NOMO-1 treated with DMSO at 0.1 percent for 48 hours (cell line): ENCODE results near the gene ADGRL3.

ENCODE experiments used
- DNase-seq: peaks from one replicate; lab custom pipeline; 2025; ENCODE audit not compliant: unreplicated experiment; lab: John Stamatoyannopoulos, UW

The ADGRL3 gene

GRCh38 chr4:61200187-61200915 is at the start of gene ADGRL3:
ADGRL3 (plus strand) TSS chr4:61200326.
- no peak for DNase-seq

DNA sequence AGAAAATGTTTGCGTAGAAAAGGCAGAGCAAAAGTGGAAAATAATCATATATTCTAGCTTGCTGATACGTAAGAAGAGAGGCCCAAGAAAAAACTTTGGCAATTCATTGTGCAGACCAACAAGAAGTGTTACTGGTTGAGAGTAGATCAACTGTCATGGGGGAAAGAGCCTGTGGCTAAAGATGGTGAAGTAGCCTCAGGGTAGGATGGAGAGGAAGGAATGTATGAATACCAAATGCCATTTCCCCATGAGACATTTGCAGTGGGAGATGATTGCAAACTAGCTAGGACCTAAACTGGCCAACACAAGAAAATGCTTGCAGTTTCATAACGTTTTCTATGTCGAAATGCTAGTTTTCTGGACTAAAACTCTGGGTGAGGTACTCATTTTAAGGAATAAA is 47.7 kb upstream of the ADGRL3 start:
- DNase-seq: no peak

DNA sequence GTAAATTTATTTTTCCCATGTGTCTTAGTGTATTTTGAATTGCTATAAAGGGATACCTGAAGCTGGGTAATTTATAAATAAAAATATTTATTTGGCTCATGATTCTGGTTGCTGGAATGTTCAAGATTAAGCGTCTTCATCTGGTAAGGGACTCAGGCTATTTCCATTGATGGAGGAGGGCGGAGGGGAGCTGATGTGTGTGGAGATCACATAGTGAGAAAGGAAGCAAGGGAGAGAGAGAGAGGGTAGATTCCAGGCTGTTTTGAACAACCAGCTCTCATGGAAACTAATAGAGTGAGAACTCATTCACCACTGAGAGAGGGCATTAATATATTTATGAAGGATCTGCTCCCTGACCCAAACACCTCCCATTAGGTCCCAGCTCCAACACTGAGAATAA is 39.6 kb upstream of the ADGRL3 start:
- no peak for DNase-seq

- no peak for DNase-seq
Measured at GRCh38 chr4:61162116-61162515, 38.0 kb upstream of the ADGRL3 start.

- DNase-seq: no peak
Measured at GRCh38 chr4:61173799-61174198, 26.3 kb upstream of the ADGRL3 start.

- no peak for DNase-seq
Measured at GRCh38 chr4:61175495-61175894, 24.6 kb upstream of the ADGRL3 start.

GRCh38 chr4:61177367-61177766 is 22.8 kb upstream of the ADGRL3 start:
- DNase-seq: no peak

DNA sequence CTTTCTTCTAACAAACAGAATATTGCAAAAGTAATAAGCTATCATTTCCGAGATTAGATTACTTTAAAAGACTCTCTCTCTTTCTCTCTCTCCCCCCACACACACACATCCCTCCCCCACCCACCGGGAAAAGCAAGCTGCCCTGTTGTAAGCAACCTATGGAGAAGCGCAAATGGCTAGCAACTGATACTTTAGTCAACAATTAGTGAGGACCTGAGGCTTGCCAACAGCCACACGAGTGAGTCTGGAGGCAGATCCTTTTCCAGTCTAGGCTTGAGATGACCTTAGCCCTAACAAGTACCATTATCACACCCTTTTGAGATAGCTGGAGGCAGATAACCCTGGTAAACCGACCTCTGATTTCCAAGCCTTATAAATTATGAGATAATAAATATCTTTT is 19.7 kb upstream of the ADGRL3 start:
- DNase-seq: no peak

- DNase-seq: peak; percentile 56
Measured at GRCh38 chr4:61182915-61183314, 17.2 kb upstream of the ADGRL3 start.

- DNase-seq: no peak
Measured at GRCh38 chr4:61185288-61185687, 14.8 kb upstream of the ADGRL3 start.

- DNase-seq: no peak
Measured at GRCh38 chr4:61192392-61192791, 7.7 kb upstream of the ADGRL3 start.

GRCh38 chr4:61193863-61194262 is 6.3 kb upstream of the ADGRL3 start:
- no peak for DNase-seq

DNA sequence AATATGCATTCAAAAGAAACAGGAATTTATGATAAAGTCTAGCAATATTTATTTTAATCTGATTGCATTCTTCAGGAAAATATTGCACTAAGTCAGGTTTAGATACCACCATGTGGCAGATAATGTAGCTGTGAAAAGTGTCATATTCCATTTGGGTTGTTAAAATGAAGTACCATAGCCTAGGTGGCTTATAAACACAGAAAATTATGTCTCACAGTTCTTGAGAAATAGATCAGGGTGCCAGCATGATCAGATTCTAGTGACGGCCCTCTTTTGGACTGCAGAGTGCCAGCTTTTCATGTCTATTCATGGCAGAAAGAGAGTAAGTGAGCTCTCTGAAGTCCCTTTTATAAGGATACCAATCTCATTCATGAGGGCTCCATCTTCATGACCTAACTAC is 5.6 kb upstream of the ADGRL3 start:
- no peak for DNase-seq

GRCh38 chr4:61195101-61195500 is 5.0 kb upstream of the ADGRL3 start:
- DNase-seq: no peak

GRCh38 chr4:61198686-61199085 is 1.4 kb upstream of the ADGRL3 start:
- no peak for DNase-seq

GRCh38 chr4:61199873-61200186 is 296 bp upstream of the ADGRL3 start:
- no peak for DNase-seq

DNA sequence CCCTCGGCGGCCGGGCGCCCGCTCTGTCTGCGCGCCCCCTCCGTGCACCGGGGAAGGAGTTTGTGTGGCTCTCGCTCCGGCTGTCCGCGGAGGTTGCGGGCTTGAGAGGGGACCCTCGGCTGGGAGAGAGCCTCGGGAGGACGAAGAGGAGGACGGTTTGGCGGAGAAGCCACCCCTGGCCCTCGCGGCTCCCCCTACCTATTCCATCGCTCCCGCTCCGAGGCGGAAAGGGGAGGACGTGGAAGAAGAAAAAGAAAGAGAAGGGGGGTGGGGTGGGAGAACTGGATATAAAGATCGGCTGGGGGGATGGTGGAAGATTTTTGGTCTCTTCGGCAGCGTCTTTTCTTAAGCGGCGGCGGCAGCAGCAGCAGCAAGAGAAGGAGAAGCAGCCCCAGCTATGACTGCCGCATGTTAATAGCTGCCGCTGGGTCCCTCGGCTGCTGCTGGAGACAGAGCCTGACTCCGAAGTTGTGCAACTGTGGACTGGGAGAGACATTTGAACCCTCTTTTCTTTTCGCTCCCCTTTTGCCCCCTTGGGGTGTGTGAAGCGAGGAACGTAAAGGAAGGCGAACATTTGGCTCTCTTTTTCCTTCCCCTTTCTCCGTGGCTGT is 895 bp downstream of the ADGRL3 start:
- no peak for DNase-seq

DNA sequence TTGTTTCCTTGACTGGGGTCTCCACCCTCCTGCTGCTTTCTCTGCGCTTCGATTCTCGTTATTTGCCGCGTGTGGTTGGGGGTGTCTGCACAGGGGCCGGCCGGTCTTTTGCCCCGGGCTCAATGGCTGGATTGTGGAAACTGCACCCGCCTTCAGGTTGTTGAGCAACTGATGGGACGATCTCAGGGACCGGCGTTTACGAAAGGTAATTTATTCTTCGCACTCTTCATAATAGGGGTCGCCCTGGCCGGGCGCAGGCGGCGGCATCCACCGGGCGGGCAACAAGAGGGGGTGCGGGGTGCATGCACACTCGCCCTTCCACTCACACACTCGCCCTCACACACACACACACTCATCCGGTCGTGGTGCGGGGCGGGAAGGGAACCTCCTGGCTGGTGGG is 1.4 kb downstream of the ADGRL3 start:
- no peak for DNase-seq

GRCh38 chr4:61201961-61202637 is 2.0 kb downstream of the ADGRL3 start:
- DNase-seq: no peak

DNA sequence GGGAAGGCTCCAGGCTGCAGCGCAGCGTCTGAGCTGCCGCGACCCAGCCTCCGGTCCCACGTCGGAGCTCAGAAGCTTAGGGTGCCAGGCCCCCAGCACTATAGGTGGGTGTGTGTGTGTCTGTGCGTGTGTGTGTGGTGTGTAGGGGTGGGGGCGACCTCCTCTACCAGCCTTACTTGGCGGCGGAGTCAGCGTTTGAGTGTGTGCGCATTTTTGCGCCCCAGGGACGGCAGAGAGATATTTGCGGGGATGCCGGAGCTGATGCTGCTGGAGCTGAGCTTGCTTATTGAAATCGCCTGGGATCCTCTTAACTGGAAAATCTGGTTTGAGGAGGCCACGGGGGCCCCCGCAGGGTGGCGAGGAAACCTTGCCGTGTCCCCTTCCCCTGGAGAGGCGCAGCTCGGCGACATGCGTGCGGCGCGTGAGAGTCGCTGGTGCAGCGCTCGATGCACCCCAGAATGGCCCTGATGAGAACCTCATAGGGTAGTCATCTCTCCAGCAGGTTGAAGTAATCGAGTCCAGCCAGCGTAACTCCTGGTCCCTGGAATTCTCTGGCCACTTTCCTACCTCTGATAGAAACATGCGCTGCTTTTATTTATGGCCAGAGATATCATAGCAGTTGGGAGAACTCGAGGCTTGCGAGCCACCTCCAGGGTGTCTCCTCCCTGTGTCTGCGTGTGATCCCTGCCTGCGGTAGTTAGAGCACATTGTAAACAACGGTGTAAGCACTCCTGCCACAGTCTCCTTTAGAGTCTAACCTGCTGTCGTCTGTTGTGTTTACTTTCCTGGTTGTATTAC is 2.7 kb downstream of the ADGRL3 start:
- DNase-seq: no peak

GRCh38 chr4:61203436-61203790 is 3.3 kb downstream of the ADGRL3 start:
- no peak for DNase-seq
